ENCODE measurements around the gene GIMAP4.
"Not testable (repeated sequence)": the region's sequence is repeated elsewhere in the genome, so short reads cannot be mapped to it uniquely, and the experiment has no call there.

GIMAP4 gene

DNA sequence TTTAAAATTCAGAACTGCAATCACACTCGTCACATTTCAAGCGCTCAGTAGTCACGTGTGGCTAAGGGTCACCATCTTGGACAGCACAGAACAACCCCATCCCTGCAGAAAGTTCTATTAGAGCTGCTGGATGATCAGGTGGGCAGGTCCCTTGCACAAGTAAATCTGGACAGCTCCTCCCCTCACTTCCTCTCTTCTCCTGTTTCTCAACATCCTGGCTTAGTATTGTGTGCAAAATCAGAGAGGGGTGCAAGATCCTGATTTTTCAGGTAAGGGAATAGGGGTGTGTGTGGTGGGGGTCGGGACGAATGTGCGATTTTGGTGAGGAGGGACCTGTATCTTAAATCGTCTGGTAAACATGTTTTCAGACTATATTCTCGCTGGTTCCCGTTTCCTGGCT is at the start of gene GIMAP4:
Gene GIMAP4 (plus strand): TSS at position 222 of the 400 bp plus-strand sequence. CDS start 2,512 bp downstream, outside the sequence.
- peak; percentile 66 for DNase-seq (ENCODE audit: low spot score)

- no peak for DNase-seq (ENCODE audit: low spot score)
These were observed 47.9 kb upstream of the GIMAP4 start for GRCh38 chr7:150519310-150519709.

- no peak for DNase-seq (ENCODE audit: low spot score)
These were observed 47.0 kb upstream of the GIMAP4 start for GRCh38 chr7:150520145-150520544.

DNA sequence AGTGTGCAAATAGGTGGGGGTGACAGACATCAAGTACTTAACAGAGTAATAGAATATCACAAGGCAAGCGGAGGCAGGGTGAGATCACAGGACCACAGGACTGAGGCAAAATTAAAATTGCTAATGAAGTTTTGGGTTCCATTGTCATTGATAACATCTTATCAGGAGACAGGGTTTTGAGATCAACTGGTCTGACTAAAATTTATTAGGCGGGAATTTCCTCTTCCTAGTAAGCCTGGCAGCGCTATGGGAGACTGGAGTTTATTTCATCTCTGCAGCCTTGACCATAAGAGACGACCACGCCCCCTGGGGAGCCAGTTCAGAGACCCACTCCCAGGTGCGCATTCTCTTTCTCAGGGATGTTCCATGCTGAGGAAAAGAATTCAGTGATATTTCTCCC is 44.3 kb upstream of the GIMAP4 start:
- DNase-seq (ENCODE audit: low spot score) = not testable (repeated sequence)

GRCh38 chr7:150524018-150524417 is 43.2 kb upstream of the GIMAP4 start:
- DNase-seq (ENCODE audit: low spot score) = no peak

DNA sequence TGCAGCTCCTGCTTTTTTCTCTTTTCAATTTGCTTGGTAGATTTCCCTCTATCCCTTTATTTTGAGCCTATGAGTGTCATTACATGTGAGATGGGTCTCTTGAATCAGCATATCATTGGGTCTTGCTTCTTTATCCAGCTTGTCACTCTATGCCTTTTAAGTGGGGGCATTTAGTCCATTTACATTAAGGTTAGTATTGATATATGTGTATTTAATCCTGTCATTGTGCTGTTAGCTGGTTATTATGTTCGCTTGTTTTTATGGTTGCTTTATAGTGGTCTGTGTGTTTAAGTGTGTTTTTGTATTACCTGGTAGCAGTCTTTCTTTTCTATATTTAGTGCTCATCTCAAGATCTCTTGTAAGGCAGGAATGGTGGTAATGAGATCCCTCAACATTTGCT is 35.5 kb upstream of the GIMAP4 start:
- no peak for DNase-seq (ENCODE audit: low spot score)

DNA sequence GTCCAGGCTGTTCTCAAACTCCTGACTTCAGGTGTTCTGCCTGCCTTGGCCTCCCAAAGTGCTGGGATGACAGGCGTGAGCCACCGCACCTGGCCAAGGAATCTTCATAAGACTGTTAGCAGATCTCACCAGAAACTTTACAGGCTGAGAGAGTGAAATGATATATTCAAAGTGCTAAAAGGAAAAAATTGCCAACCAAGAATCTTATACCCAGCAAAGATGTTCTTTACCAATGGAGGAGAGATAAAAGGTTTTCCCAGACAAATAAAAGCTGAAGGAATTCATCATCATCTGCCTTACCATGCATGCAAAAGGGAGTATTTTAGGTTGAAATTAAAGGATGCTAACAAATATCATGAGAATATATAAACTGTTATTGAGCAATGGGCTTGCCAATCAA is 28.9 kb upstream of the GIMAP4 start:
- no peak for DNase-seq (ENCODE audit: low spot score)

- DNase-seq (ENCODE audit: low spot score) = no peak
These were observed 14.0 kb upstream of the GIMAP4 start for GRCh38 chr7:150553163-150553562.

DNA sequence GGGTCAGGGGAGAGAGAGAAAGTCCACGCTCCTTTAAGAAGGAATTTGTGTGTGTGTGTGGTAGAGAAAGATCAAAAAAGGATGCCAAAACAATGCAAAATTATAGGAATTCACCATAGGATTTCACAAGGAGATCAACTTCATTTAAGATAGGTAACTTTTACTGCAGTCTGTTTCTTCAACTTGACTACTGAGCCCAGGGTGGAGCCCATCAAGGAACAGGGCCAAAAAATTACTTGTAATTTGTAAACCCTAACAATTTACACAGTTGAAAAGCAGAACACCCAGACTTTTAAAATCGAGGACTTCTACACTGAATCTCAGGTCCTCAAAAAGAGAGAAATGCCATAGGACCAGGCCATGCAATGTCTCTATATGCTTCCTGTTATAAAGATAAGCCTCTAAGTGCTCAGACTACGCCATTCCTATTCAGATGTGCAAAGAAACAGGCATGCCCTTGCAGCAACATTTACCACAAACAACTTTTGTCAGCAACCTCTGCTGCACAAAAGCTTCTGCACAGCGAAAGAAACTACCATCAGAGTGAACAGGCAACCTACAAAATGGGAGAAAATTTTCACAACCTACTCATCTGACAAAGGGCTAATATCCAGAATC is 10.6 kb upstream of the GIMAP4 start:
- DNase-seq (ENCODE audit: low spot score) = peak; percentile 83

- no peak for DNase-seq (ENCODE audit: low spot score)
These were observed 6.7 kb upstream of the GIMAP4 start for GRCh38 chr7:150560486-150560885.

- DNase-seq (ENCODE audit: low spot score) = no peak
These were observed 4.3 kb upstream of the GIMAP4 start for GRCh38 chr7:150562919-150563318.

- DNase-seq (ENCODE audit: low spot score) = peak; percentile 50
These were observed 3.2 kb upstream of the GIMAP4 start for GRCh38 chr7:150564006-150564405.

DNA sequence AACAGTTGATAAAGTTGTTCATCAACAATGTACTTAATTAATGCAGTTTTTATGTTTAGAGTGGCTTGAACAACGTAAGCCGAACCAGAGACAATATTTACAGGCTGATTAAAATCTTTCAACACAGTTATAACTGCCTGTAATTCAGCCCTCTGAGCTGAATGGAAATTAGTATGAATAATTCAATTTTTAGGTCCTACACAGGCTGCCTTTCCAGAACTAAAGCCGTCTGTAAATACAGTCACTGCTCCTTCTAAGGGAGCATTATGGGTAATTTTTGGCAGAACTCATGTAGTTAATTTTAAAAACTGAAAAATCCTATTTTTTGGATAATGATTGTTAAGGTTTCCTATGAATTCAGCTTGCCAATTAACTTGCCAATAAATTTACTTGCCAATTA is 2.6 kb upstream of the GIMAP4 start:
- DNase-seq (ENCODE audit: low spot score) = no peak

DNA sequence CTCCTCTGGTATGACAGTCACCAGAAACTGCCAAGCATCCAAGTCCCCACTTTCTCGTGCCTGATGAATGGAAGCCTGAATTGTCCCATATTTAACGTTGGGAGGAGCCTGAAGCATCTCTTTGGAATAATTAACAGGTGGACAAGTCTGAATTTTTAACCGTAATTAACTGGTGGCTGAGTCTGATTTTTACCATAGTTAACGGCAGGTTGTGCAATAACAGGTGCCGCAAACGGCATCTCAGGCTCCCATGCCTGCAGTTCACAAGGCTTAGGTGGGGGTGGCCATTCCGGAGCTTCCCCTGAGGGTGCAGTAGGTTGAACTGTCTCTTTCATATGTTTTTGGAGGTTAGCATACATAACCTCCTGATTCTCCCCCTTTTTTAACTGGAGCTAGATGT is 2.0 kb upstream of the GIMAP4 start:
- no peak for DNase-seq (ENCODE audit: low spot score)

- DNase-seq (ENCODE audit: low spot score) = no peak
These were observed 1.1 kb upstream of the GIMAP4 start for GRCh38 chr7:150566123-150566522.

GRCh38 chr7:150566572-150566971 is 618 bp upstream of the GIMAP4 start:
- DNase-seq (ENCODE audit: low spot score) = no peak

DNA sequence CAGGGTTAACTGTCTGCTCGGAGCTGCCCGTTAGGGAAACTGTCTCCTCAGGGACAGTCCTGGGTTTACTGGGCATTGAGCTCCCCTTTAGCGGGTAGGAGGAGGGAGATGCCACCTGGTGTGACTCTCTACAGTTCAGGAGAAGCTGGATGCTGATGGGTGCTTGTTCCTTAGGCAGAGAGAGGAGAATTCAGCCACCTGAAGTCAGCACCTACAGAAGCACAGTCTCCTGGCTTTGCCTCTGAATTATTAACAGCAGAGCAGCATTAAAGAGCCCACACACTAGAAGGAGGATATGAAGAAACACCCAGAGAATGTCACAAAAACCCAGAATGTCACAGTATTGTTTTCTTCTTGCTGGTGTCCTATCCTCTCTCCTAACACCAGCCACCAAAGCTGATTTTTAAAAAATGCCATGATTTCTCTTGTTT is 696 bp downstream of the GIMAP4 start:
- peak; percentile 49 for DNase-seq (ENCODE audit: low spot score)

DNA sequence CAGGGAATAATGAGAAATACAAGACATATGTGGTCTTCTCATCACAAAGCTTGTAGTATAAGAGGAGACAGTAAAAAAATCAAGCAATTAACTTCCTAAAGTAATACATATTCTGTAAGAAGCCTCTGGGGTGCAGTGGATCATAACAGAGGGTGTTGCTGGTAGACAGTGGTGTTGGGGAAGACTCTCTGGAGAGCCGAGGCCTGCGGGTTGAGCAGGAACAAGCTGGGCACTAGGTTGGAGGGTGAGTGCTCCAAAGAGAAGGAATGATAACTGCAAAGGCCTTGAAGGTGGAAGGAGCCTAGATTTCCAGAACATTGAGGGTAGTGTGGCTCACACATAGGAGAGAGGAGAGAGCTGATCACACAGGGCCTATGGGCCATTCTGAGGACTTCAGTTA is 1.5 kb downstream of the GIMAP4 start:
- peak; percentile 65 for DNase-seq (ENCODE audit: low spot score)

- DNase-seq (ENCODE audit: low spot score) = no peak
These were observed 2.2 kb downstream of the GIMAP4 start for GRCh38 chr7:150569245-150569955.

DNA sequence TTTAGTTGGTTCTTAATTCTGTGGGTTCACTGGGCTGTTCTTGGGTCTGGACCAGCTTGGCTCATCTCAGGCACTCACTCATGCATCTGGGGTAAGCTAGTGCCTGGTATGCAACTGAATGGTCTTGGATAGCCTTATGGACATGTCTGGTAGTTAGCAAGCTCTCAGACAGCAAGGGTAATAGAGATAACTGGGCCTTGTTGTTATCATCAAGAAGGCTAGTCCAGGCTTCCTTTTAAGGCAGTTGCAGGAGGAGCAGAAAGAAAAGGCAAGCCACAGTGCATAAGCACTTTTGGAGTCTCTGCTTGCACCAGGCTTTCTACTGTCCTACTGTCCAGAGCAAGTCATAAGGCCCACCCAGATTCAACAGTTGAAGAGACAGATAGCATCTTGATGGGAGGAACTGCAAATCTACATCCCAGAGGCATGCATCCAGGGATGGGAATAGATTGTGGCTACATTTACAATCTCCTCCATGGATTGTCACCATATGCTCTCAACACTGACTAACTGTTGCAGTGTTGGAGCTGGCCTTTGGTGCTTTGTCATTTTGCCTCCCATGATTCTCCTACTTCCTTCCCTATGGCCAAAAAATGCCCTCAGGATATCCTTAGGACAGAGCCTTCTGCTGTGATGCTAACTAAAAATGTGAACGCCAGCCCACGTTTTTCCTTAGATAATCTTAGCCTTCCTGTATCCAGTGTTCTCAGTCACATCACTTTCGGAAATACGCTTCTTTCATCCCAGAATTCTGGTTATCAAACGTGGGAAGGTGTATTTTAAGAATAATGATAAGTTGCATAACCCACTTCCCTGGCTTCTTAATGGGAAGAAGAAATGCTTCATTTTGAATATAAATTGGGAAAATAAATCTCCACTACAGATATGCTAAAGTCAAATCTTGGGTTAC is 3.6 kb downstream of the GIMAP4 start:
- no peak for DNase-seq (ENCODE audit: low spot score)

- no peak for DNase-seq (ENCODE audit: low spot score)
These were observed 5.3 kb downstream of the GIMAP4 start for GRCh38 chr7:150572496-150572895.

DNA sequence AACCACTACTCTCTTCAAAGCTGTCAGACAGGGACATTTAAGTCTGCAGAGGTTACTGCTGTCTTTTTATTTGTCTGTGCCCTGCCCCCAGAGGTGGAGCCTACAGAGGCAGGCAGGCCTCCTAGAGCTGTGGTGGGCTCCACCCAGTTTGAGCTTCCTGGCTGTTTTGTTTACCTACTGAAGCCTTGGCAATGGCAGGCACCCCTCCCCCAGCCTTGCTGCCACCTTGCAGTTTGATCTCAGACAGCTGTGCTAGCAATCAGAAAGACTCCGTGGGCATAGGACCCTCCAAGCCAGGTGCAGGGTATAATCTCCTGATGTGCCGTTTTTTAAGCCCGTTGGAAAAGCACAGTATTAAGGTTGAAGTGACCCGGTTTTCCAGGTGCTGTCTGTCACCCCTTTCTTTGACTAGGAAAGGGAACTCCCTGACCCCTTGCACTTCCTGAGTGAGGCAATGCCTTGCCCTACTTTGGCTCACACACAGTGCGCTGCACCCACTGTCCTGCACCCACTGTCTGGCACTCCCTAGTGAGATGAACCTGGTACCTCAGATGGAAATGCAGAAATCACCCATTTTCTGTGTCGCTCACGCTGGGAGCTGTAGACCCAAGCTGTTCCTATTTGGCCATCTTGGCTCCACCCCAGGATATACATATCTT is 12.9 kb downstream of the GIMAP4 start:
- DNase-seq (ENCODE audit: low spot score) = not testable (repeated sequence)
